ENCODE results near the gene ESR1. TPM values are rescaled to one million over a fixed set of nuclear protein-coding genes. Genes with fewer than 3 reads are reported as not detected.
A peak's percentile ranks its signal among the peaks of the same experiment; 100 is the strongest.

The ESR1 gene
- total and polyA plus RNA-seq, 11 donors, result 0.15 to 3.5 (median 0.93) TPM

GRCh38 chr6:152124429-152125074, 317.1 kb downstream of the ESR1 start:
- H3K36me3 ChIP-seq, result peaks cover 3 to 98% (median 83%) of the 10 kb centered on the region in 9 donors
- H3K27ac ChIP-seq, result no peak overlapping the region
- TF ChIP-seq POLR2A (IDR thresholded peaks at IDR 0.05), result no peak
- TF ChIP-seq CTCF (IDR thresholded peaks at IDR 0.05), result peak; percentile 65 to 88 (median 77)
- WGBS, 4 donors, result 51 to 55% (median 52%) methylated on average over 3 of the region's 3 CpGs
- no peak overlapping the region for H3K4me3 ChIP-seq
- intact Hi-C loops (cut with DNase I), result loop anchor here (2.0 to 10.0 kb wide), 6 partner anchors 357 to 450 kb away; no protein-coding TSS in a partner anchor
- peaks cover 0 to 45% (median 12%) of the 10 kb centered on the region in 12 donors for H3K4me1 ChIP-seq
- DNase-seq, result no peak
- peak in 3 of 4 donors; percentile 18 to 49 (median 36) for ATAC-seq
- no peaks in the 10 kb centered on the region for H3K9me3 ChIP-seq
- H3K27me3 ChIP-seq, result no peaks in the 10 kb centered on the region

GRCh38 chr6:152127432-152128165, 320.1 kb downstream of the ESR1 start:
- peak overlapping the region in 7 of 12 donors; percentile 2 to 36 (median 8) for H3K27ac ChIP-seq
- intact Hi-C loops (cut with DNase I), result loop anchor here in 6 of 10 donors (2.0 to 10.0 kb wide), 4 partner anchors 363 to 453 kb away; no protein-coding TSS in a partner anchor

GRCh38 chr6:152129691-152130151, 322.2 kb downstream of the ESR1 start:
- intact Hi-C loops (cut with DNase I), result loop anchor here in 6 of 10 donors (5.0 to 10.0 kb wide), 4 partner anchors 205 to 455 kb away; no protein-coding TSS in a partner anchor
- 18 to 35% (median 20%) methylated on average over 9 of the region's 9 CpGs for WGBS, 4 donors
- peaks cover 0 to 48% (median 19%) of the 10 kb centered on the region in 12 donors for H3K4me1 ChIP-seq
- peaks cover 3 to 97% (median 86%) of the 10 kb centered on the region in 9 donors for H3K36me3 ChIP-seq
- peak overlapping the region in 10 of 12 donors; percentile 1 to 53 (median 41) for H3K4me3 ChIP-seq
- TF ChIP-seq POLR2A (IDR thresholded peaks at IDR 0.05) (no peak), CTCF (IDR thresholded peaks at IDR 0.05) (no peak)
- no peaks in the 10 kb centered on the region for H3K27me3 ChIP-seq
- ATAC-seq (peak; percentile 58 to 81 (median 80)), DNase-seq (peak in 1 of 5 donors; percentile 29)
- peak overlapping the region; percentile 52 to 82 (median 72) for H3K27ac ChIP-seq
- no peaks in the 10 kb centered on the region for H3K9me3 ChIP-seq

More at GRCh38 chr6:152127432-152128165, 320.1 kb downstream of the ESR1 start:
- no peak for TF ChIP-seq CTCF (IDR thresholded peaks at IDR 0.05)
- TF ChIP-seq POLR2A (IDR thresholded peaks at IDR 0.05), result no peak
- H3K9me3 ChIP-seq, result no peaks in the 10 kb centered on the region
- no peaks in the 10 kb centered on the region for H3K27me3 ChIP-seq
- 64 to 77% (median 75%) methylated on average over 8 of the region's 8 CpGs for WGBS, 4 donors
- ATAC-seq (peak in 1 of 4 donors; percentile 23), DNase-seq (no peak)
- peaks cover 3 to 95% (median 81%) of the 10 kb centered on the region in 9 donors for H3K36me3 ChIP-seq
- no peak overlapping the region for H3K4me3 ChIP-seq
- peaks cover 0 to 52% (median 19%) of the 10 kb centered on the region in 12 donors for H3K4me1 ChIP-seq
